ENCODE results near the gene ANP32B.

- TF ChIP-seq CTCF (IDR thresholded peaks at IDR 0.05; ENCODE audit: insufficient read depth, low read depth, low read length): no peak
- TF ChIP-seq EZH2 (IDR thresholded peaks at IDR 0.05; ENCODE audit: insufficient read depth, low read length): no peak
Measured at GRCh38 chr9:97940233-97940632, 42.9 kb upstream of the ANP32B start.

All from astrocyte (in vitro differentiated cells and primary cell).